Thyroid gland (tissue), 4 donors: ENCODE data around the gene CABLES2. TPM values are rescaled to one million over a fixed set of nuclear protein-coding genes. Genes with fewer than 3 reads are reported as not detected.

Experiments
- total RNA-seq, 4 donors: library from RNA; depleted of rRNA; stranded (reverse); fragments of >200 nt; gene quantifications; one replicate each; pipeline ENCODE4 v1.2.3, GENCODE V29; 2016

Gene CABLES2
- total RNA-seq, 4 donors from 2014 or later = 5.8 to 8.5 (median 7.7) TPM

Other genes with a start within 250 kb of the CABLES2 start
- gene MTG2, start 224.3 kb downstream of the CABLES2 start, total RNA-seq = 10 to 100 TPM; 21.6 to 38.2 (median 33.4) TPM
- not detected for gene HRH3, start 187.0 kb downstream of the CABLES2 start, total RNA-seq
- 10 to 100 TPM; 46.9 to 60.8 (median 50.8) TPM for gene OSBPL2, start 168.8 kb downstream of the CABLES2 start, total RNA-seq
- gene ADRM1, start 104.3 kb downstream of the CABLES2 start, total RNA-seq = 100 to 1,000 TPM in 3 of 4 donors, 10 to 100 TPM in 1; 89.9 to 140 (median 117) TPM
- gene LAMA5, start 40.0 kb downstream of the CABLES2 start, total RNA-seq = 100 to 1,000 TPM in 3 of 4 donors, 10 to 100 TPM in 1; 93.9 to 179 (median 117) TPM
- 1,000 to 10,000 TPM; 1,818 to 3,649 (median 2,349) TPM for gene RPS21, start 20.2 kb downstream of the CABLES2 start, total RNA-seq
- gene RBBP8NL, start 20.3 kb upstream of the CABLES2 start, total RNA-seq = 1 to 10 TPM; 1.1 to 6.0 (median 4.6) TPM
- under 1 TPM in 3 of 4 donors, not detected in 1; 0.33 to 0.67 (median 0.54) TPM for gene GATA5, start 68.7 kb upstream of the CABLES2 start, total RNA-seq
- gene SLCO4A1, start 235.2 kb upstream of the CABLES2 start, total RNA-seq = 10 to 100 TPM in 1 of 4 donors, 1 to 10 TPM in 3; 5.3 to 18.3 (median 6.7) TPM